ENCODE results near the gene ARHGEF18. TPM values are rescaled to one million over a fixed set of nuclear protein-coding genes. Genes with fewer than 3 reads are reported as not detected.

Gene ARHGEF18
- polyA plus RNA-seq, 1 donor from 2014 or later = 22.7 TPM

DNA sequence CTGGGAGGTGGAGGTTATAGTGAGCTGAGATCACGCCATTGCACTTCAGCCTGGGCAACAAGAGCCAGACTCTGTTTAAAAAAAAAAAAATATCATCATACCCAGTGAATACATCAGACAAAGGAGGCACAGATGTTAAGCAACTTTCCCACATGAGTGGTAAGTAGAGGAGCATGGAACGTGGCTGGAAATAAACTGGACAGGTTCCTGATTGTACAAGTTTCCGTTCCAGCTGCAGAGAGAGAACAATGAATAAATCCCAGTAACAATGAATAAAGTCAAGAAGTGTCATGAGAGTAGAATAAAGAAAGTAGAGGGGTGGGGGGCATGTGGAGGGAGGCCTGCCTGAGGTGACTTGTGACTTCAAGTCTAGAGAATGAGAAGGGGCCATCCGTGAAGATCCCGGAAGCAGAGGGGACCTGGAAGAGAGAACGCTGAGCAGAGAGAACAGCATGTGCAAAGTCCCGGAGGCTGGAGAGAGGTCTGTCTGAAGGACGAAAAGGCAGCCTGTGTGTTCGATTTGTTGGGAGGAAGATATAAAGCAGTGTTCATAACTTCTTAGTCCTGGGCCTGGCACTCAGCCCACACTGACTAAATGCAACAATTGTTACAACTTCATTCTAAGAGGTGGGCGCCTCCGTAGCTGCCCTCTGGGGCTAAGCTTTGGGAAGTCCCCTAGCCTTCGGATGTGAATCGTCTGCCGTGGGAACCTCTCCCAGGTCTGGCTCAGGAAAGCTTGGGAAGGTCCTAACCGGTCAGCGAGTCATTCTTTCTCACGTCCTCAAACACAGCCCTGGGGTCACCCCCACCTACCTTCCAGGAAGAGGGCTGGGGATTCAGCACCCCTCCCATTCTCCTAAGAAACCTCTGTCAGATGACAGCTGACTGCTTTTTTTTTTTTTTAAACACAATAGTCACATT is 15.3 kb upstream of the ARHGEF18 start:
- no peak for TF ChIP-seq EP300 (conservative IDR thresholded peaks at IDR 0.05; ENCODE audit: poor library complexity, severe bottlenecking)
- no peak for TF ChIP-seq MXI1 (conservative IDR thresholded peaks at IDR 0.05; ENCODE audit: poor library complexity, severe bottlenecking)
- no peak for TF ChIP-seq TAF1 (IDR thresholded peaks at IDR 0.05; ENCODE audit: low read depth)
- TF ChIP-seq RAD21 (conservative IDR thresholded peaks at IDR 0.05) = no peak
- TF ChIP-seq EZH2 (IDR thresholded peaks at IDR 0.05; ENCODE audit: borderline replicate concordance, insufficient read depth, low read length, poor library complexity, severe bottlenecking) = no peak
- TF ChIP-seq, protein P1, sequence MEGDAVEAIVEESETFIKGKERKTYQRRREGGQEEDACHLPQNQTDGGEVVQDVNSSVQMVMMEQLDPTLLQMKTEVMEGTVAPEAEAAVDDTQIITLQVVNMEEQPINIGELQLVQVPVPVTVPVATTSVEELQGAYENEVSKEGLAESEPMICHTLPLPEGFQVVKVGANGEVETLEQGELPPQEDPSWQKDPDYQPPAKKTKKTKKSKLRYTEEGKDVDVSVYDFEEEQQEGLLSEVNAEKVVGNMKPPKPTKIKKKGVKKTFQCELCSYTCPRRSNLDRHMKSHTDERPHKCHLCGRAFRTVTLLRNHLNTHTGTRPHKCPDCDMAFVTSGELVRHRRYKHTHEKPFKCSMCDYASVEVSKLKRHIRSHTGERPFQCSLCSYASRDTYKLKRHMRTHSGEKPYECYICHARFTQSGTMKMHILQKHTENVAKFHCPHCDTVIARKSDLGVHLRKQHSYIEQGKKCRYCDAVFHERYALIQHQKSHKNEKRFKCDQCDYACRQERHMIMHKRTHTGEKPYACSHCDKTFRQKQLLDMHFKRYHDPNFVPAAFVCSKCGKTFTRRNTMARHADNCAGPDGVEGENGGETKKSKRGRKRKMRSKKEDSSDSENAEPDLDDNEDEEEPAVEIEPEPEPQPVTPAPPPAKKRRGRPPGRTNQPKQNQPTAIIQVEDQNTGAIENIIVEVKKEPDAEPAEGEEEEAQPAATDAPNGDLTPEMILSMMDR (IDR thresholded peaks at IDR 0.05; ENCODE audit: poor library complexity, severe bottlenecking) = no peak
- TF ChIP-seq SMC3 (conservative IDR thresholded peaks at IDR 0.05; ENCODE audit: poor library complexity) = no peak
- no peak for TF ChIP-seq POLR2AphosphoS5 (IDR thresholded peaks at IDR 0.05)
- no peak for TF ChIP-seq REST (IDR thresholded peaks at IDR 0.05; ENCODE audit: borderline replicate concordance)
- peaks cover 6% of the 10 kb centered on the region for H3K9me3 ChIP-seq (ENCODE audit: low read length)
- no peaks in the 10 kb centered on the region for H3K36me3 ChIP-seq (ENCODE audit: insufficient read depth, low read length)
- H3K27ac ChIP-seq (ENCODE audit: low read length) = no peak overlapping the region
- H3K4me2 ChIP-seq (ENCODE audit: low read length) = no peak overlapping the region
- no peak overlapping the region for H3K4me3 ChIP-seq (ENCODE audit: low read length)
- no peaks in the 10 kb centered on the region for H4K20me1 ChIP-seq (ENCODE audit: insufficient read depth)
- H2AFZ ChIP-seq (ENCODE audit: low read depth, low read length) = no peak overlapping the region
- H3K27me3 ChIP-seq (ENCODE audit: insufficient read depth, low read depth, low read length) = no peaks in the 10 kb centered on the region
- H3K9me2 ChIP-seq (ENCODE audit: insufficient read depth, low read length) = no peaks in the 10 kb centered on the region
- H3K9ac ChIP-seq (ENCODE audit: low read length) = no peak overlapping the region
- no peaks in the 10 kb centered on the region for H3F3A ChIP-seq (ENCODE audit: insufficient read depth, low read length, poor library complexity, severe bottlenecking)
- H3K79me2 ChIP-seq (replicated peaks; ENCODE audit: insufficient read depth, low read length) = no peaks in the 10 kb centered on the region

GRCh38 chr19:7336321-7336973 is 12.3 kb upstream of the ARHGEF18 start:
- H3K79me2 ChIP-seq (replicated peaks; ENCODE audit: insufficient read depth, low read length) = no peaks in the 10 kb centered on the region
- TF ChIP-seq RAD21 (conservative IDR thresholded peaks at IDR 0.05) (no peak), EP300 (conservative IDR thresholded peaks at IDR 0.05; ENCODE audit: poor library complexity, severe bottlenecking) (no peak), EZH2 (IDR thresholded peaks at IDR 0.05; ENCODE audit: borderline replicate concordance, insufficient read depth, low read length, poor library complexity, severe bottlenecking) (no peak), MXI1 (conservative IDR thresholded peaks at IDR 0.05; ENCODE audit: poor library complexity, severe bottlenecking) (no peak), REST (IDR thresholded peaks at IDR 0.05; ENCODE audit: borderline replicate concordance) (no peak), TAF1 (IDR thresholded peaks at IDR 0.05; ENCODE audit: low read depth) (no peak), SMC3 (conservative IDR thresholded peaks at IDR 0.05; ENCODE audit: poor library complexity) (no peak), POLR2AphosphoS5 (IDR thresholded peaks at IDR 0.05) (no peak)
- TF ChIP-seq, protein P1 (IDR thresholded peaks at IDR 0.05; ENCODE audit: poor library complexity, severe bottlenecking) = no peak
- H3K4me3 ChIP-seq (ENCODE audit: low read length) = no peak overlapping the region
- H3K9me3 ChIP-seq (ENCODE audit: low read length) = peaks cover under 1% of the 10 kb centered on the region
- H3K27me3 ChIP-seq (ENCODE audit: insufficient read depth, low read depth, low read length) = no peaks in the 10 kb centered on the region
- H3K36me3 ChIP-seq (ENCODE audit: insufficient read depth, low read length) = no peaks in the 10 kb centered on the region
- H3K9me2 ChIP-seq (ENCODE audit: insufficient read depth, low read length) = no peaks in the 10 kb centered on the region
- H3F3A ChIP-seq (ENCODE audit: insufficient read depth, low read length, poor library complexity, severe bottlenecking) = no peaks in the 10 kb centered on the region
- no peak overlapping the region for H3K9ac ChIP-seq (ENCODE audit: low read length)
- no peak overlapping the region for H3K27ac ChIP-seq (ENCODE audit: low read length)
- H4K20me1 ChIP-seq (ENCODE audit: insufficient read depth) = no peaks in the 10 kb centered on the region
- H3K4me2 ChIP-seq (ENCODE audit: low read length) = no peak overlapping the region
- no peak overlapping the region for H2AFZ ChIP-seq (ENCODE audit: low read depth, low read length)
